HG03565 (cell line): ENCODE measurements around the gene BUB3.

Experiments
- ATAC-seq: cut with Tn5 transposase; IDR thresholded peaks from one replicate; pipeline ENCODE4 v1.9.1; 2021; ENCODE audit warnings: mild to moderate bottlenecking, moderate library complexity; ENCODE audit not compliant: unreplicated experiment

Gene BUB3

GRCh38 chr10:123202506-123202905 lies 48.3 kb downstream of the BUB3 start:
- no peak for ATAC-seq

- no peak for ATAC-seq
Measured at GRCh38 chr10:123203393-123204126, 49.4 kb downstream of the BUB3 start.

- no peak for ATAC-seq
Measured at GRCh38 chr10:123204127-123204461, 49.9 kb downstream of the BUB3 start.

DNA sequence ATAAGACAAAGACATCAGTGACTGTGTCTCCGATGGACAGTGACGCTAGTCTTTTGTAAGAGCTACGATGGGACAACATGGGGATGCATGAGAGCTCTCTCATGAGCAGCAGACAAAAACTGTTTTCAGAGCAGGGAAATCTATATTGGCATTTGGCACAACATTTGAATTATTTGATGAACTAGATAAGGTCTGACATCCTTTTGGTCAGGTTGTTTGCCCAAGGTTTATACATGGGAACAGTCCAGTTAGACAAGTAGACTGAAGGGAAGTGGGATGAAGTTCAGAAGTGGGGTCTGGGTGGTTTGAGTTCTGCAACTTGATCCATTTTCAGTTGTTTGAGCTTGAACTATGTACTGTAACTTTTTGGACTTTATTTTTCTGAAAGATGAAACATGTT lies 50.8 kb downstream of the BUB3 start:
- no peak for ATAC-seq

GRCh38 chr10:123212063-123212462 lies 57.9 kb downstream of the BUB3 start:
- no peak for ATAC-seq

DNA sequence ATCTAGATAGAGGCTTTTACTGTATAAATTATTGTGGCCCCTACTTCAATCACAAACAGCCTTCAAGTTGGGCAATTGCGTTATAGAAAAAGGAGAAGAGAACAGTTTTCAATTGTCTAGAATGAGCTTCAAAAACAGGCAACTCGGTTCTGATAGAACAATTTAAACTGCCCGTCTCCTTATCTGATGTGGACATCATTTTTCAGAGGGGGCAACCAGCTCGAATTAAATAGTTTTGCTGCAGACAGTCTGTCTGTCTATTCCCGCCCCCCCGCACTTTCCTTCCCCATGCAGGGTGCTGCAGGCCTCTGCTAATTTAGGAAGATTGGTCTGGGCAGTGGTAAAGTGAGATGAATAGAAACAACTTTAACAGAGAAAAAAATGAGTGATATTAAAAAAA lies 58.4 kb downstream of the BUB3 start:
- ATAC-seq, result no peak

DNA sequence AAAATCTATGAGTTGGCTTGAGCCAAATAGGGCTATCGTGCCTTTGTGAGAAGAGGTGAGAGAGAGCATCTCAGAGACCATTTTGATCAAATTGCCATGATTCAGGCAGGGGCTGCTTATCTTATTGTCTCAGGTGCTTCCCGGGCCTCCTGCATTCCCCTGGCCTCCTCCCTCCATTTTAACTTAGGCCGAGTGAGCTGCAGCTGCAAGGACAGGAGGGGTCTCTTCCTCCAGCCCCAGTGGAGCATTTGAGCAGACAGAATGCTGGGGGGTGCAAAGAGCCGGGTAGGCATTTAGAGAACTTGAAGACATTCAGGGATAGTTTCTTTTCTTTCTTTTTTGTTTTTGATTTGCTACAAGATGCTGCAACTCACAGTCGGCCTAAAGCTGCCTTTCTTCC lies 59.0 kb downstream of the BUB3 start:
- ATAC-seq, result no peak
